Loucy (cell line): ENCODE measurements around the gene MMP17.

Experiments
- H2AFZ ChIP-seq: fragments of 200-600 bp; sonication (generic); 2 replicates; pipeline ENCODE4 v1.6.0; 2016; ENCODE audit warnings: antibody characterized with exemption, mild to moderate bottlenecking, low read length, moderate library complexity
- H3F3A ChIP-seq: fragments of 200-600 bp; 2 replicates; pipeline ENCODE4 v1.6.0; 2016; ENCODE audit warnings: antibody characterized with exemption, low read depth, mild to moderate bottlenecking
- H3K27me3 ChIP-seq: fragments of 200-600 bp; sonication (generic); 2 replicates; pipeline ENCODE4 v1.6.1; 2014; ENCODE audit warnings: low read length, mild to moderate bottlenecking; ENCODE audit not compliant: insufficient read depth, poor library complexity, severe bottlenecking
- H3K36me3 ChIP-seq: fragments of 200-600 bp; sonication (generic); 2 replicates; pipeline ENCODE4 v1.6.1; 2016; ENCODE audit warnings: low read length; ENCODE audit not compliant: insufficient read depth
- H3K4me1 ChIP-seq: fragments of 200-600 bp; sonication (generic); 2 replicates; pipeline ENCODE4 v1.5.1; 2014; ENCODE audit warnings: low read length, mild to moderate bottlenecking; ENCODE audit not compliant: insufficient read depth, poor library complexity, severe bottlenecking
- H3K4me2 ChIP-seq: fragments of 200-600 bp; sonication (generic); 2 replicates; pipeline ENCODE4 v1.6.0; 2014; ENCODE audit warnings: antibody characterized with exemption, low read length, low read depth, mild to moderate bottlenecking; ENCODE audit not compliant: poor library complexity, severe bottlenecking
- H3K4me3 ChIP-seq: fragments of 200-600 bp; sonication (generic); 2 replicates; pipeline ENCODE4 v1.5.1; 2014; ENCODE audit warnings: low read length, mild to moderate bottlenecking, mixed read lengths; ENCODE audit not compliant: poor library complexity, severe bottlenecking
- H3K79me2 ChIP-seq: fragments of 200-600 bp; sonication (generic); 2 replicates; pipeline ENCODE4 v1.6.1; 2014; ENCODE audit warnings: low read length; ENCODE audit not compliant: insufficient read depth
- H3K9ac ChIP-seq: fragments of 200-600 bp; sonication (generic); 2 replicates; pipeline ENCODE4 v1.6.0; 2014; ENCODE audit warnings: mild to moderate bottlenecking, low read depth, low read length, moderate library complexity; ENCODE audit not compliant: poor library complexity, severe bottlenecking
- H3K9me2 ChIP-seq: fragments of 200-600 bp; sonication (generic); replicated peaks from 2 replicates; pipeline ENCODE4 v1.6.1; 2016; ENCODE audit warnings: low read depth, low read length, mixed read lengths
- H3K9me3 ChIP-seq: fragments of 200-600 bp; sonication (generic); 2 replicates; pipeline ENCODE4 v1.6.1; 2014; ENCODE audit warnings: mild to moderate bottlenecking, antibody characterized with exemption, low read length, low read depth; ENCODE audit not compliant: insufficient read depth
- H4K20me1 ChIP-seq: fragments of 200-600 bp; sonication (generic); 2 replicates; pipeline ENCODE4 v1.6.0; 2014; ENCODE audit warnings: antibody characterized with exemption, low read length, mild to moderate bottlenecking; ENCODE audit not compliant: insufficient read depth, poor library complexity, severe bottlenecking
- EZH2phosphoT487 ChIP-seq: fragments of 200-600 bp; IDR thresholded peaks from 2 replicates; pipeline ENCODE4 v1.6.1; 2018; ENCODE audit warnings: antibody characterized with exemption, mild to moderate bottlenecking, moderate library complexity, borderline replicate concordance
- TF ChIP-seq, protein P1 (sequence below): fragments of 200-600 bp; sonication (generic); conservative IDR thresholded peaks from 2 replicates; pipeline ENCODE4 v1.5.1; 2014; ENCODE audit warnings: mild to moderate bottlenecking, antibody characterized with exemption, low read length

MMP17 gene

GRCh38 chr12:131861261-131862083, 33.3 kb downstream of the MMP17 start:
- H4K20me1 ChIP-seq: no peaks in the 10 kb centered on the region
- H3K4me2 ChIP-seq: no peak overlapping the region
- no peaks in the 10 kb centered on the region for H3F3A ChIP-seq
- H3K4me1 ChIP-seq: no peaks in the 10 kb centered on the region
- no peaks in the 10 kb centered on the region for H3K9me2 ChIP-seq
- TF ChIP-seq EZH2phosphoT487: no peak
- TF ChIP-seq, protein P1, sequence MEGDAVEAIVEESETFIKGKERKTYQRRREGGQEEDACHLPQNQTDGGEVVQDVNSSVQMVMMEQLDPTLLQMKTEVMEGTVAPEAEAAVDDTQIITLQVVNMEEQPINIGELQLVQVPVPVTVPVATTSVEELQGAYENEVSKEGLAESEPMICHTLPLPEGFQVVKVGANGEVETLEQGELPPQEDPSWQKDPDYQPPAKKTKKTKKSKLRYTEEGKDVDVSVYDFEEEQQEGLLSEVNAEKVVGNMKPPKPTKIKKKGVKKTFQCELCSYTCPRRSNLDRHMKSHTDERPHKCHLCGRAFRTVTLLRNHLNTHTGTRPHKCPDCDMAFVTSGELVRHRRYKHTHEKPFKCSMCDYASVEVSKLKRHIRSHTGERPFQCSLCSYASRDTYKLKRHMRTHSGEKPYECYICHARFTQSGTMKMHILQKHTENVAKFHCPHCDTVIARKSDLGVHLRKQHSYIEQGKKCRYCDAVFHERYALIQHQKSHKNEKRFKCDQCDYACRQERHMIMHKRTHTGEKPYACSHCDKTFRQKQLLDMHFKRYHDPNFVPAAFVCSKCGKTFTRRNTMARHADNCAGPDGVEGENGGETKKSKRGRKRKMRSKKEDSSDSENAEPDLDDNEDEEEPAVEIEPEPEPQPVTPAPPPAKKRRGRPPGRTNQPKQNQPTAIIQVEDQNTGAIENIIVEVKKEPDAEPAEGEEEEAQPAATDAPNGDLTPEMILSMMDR: no peak
- no peaks in the 10 kb centered on the region for H3K27me3 ChIP-seq
- H3K9me3 ChIP-seq: no peaks in the 10 kb centered on the region
- H3K36me3 ChIP-seq: no peaks in the 10 kb centered on the region
- no peaks in the 10 kb centered on the region for H3K79me2 ChIP-seq
- no peak overlapping the region for H3K4me3 ChIP-seq
- H2AFZ ChIP-seq: no peak overlapping the region
- no peak overlapping the region for H3K9ac ChIP-seq

DNA sequence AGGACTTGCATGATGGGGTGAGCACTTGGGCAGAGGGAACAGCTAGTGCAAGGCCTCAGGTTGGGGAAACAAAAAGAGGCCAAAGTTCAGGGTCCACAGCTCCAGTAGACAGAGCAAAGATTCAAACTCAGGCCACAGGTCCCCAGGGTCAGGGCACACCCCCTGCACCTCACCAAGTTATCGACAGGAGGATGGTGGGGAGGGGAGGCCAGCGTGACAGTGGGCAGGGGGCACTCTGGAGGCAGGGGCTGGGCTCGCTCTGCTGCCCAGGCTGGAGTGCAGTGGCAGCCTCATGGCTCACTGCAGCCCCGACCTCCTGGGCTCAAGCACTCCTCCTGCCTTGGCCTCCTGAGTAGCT, 33.9 kb downstream of the MMP17 start:
- no peaks in the 10 kb centered on the region for H3K4me1 ChIP-seq
- TF ChIP-seq EZH2phosphoT487: no peak
- TF ChIP-seq, protein P1: no peak
- no peak overlapping the region for H3K9ac ChIP-seq
- H3F3A ChIP-seq: no peaks in the 10 kb centered on the region
- H4K20me1 ChIP-seq: no peaks in the 10 kb centered on the region
- H3K36me3 ChIP-seq: no peaks in the 10 kb centered on the region
- H3K9me2 ChIP-seq: no peaks in the 10 kb centered on the region
- H3K79me2 ChIP-seq: no peaks in the 10 kb centered on the region
- no peak overlapping the region for H2AFZ ChIP-seq
- H3K4me2 ChIP-seq: no peak overlapping the region
- H3K27me3 ChIP-seq: no peaks in the 10 kb centered on the region
- no peak overlapping the region for H3K4me3 ChIP-seq
- no peaks in the 10 kb centered on the region for H3K9me3 ChIP-seq

- Histone ChIP-seq H2AFZ (no peak overlapping the region), H3K36me3 (no peaks in the 10 kb centered on the region), H3K79me2 (no peaks in the 10 kb centered on the region), H3K9ac (no peak overlapping the region), H3K9me3 (no peaks in the 10 kb centered on the region), H3K27me3 (no peaks in the 10 kb centered on the region), H3K4me1 (no peaks in the 10 kb centered on the region), H3K9me2 (no peaks in the 10 kb centered on the region), H3F3A (no peaks in the 10 kb centered on the region), H3K4me2 (no peak overlapping the region), H3K4me3 (no peak overlapping the region), H4K20me1 (no peaks in the 10 kb centered on the region)
- TF ChIP-seq EZH2phosphoT487: no peak
- TF ChIP-seq, protein P1: no peak
Measured at GRCh38 chr12:131862600-131862993, 34.4 kb downstream of the MMP17 start.
